Upper lobe of left lung (tissue), 6 donors: ENCODE data around the gene NDUFA1. TPM values are rescaled to one million over a fixed set of nuclear protein-coding genes. Genes with fewer than 3 reads are reported as not detected.
A peak's percentile ranks its signal among the peaks of the same experiment; 100 is the strongest.
"Not testable (repeated sequence)": the region's sequence is repeated elsewhere in the genome, so short reads cannot be mapped to it uniquely, and the experiment has no call there.

Experiments
- ATAC-seq, 2 donors: fragments of 200-7000 bp; cut with Tn5 transposase; one replicate each; pipeline ENCODE4 v1.9.1; 2022; ENCODE audit warnings: mild to moderate bottlenecking in 2 of 2, moderate library complexity in 2 of 2; ENCODE audit not compliant: low FRiP score in 2 of 2
- DNase-seq, 2 donors: peaks; one replicate each; pipeline ENCODE4 v3.0.0-alpha.2; 2019 to 2020
- H3K27ac ChIP-seq, 4 donors: fragments of 200-600 bp; sonication (generic); one replicate each; pipeline ENCODE4 v1.5.1; 2016 to 2019
- H3K27me3 ChIP-seq, 4 donors: fragments of 200-600 bp; sonication (generic); one replicate each; pipeline ENCODE4 v1.5.1; 2017 to 2019
- H3K36me3 ChIP-seq, 4 donors: fragments of 200-600 bp; sonication (generic); one replicate each; pipeline ENCODE4 v1.5.1; 2016 to 2019
- H3K4me1 ChIP-seq, 4 donors: fragments of 200-600 bp; sonication (generic); one replicate each; pipeline ENCODE4 v1.5.1; 2018 to 2019
- H3K4me3 ChIP-seq, 4 donors: fragments of 200-600 bp; sonication (generic); one replicate each; pipeline ENCODE4 v1.5.1; 2017 to 2019; ENCODE audit warnings: mild to moderate bottlenecking in 2 of 4, moderate library complexity in 1 of 4
- H3K9me3 ChIP-seq, 4 donors: fragments of 200-600 bp; sonication (generic); one replicate each; pipeline ENCODE4 v1.5.1; 2018 to 2019
- CTCF ChIP-seq, 6 experiments: fragments of 450-650 bp in 4 of 6; fragments of 200-600 bp in 2 of 6; sonication (generic) in 2 of 6; IDR thresholded peaks; one replicate each; pipeline ENCODE4 v1.5.1; 2016 to 2019; ENCODE audit warnings: antibody characterized with exemption in 6 of 6
- EP300 ChIP-seq, 4 donors: sonication (generic); formaldehyde crosslinking; IDR thresholded peaks; one replicate each; pipeline ENCODE4 v1.5.1; 2017; ENCODE audit warnings: antibody characterized with exemption in 4 of 4, control low read depth in 2 of 4
- POLR2A ChIP-seq, 4 donors: fragments of 450-650 bp; IDR thresholded peaks; one replicate each; pipeline ENCODE4 v1.5.1; 2016 to 2017; ENCODE audit warnings: antibody characterized with exemption in 4 of 4, mild to moderate bottlenecking in 2 of 4
- POLR2AphosphoS5 ChIP-seq, 2 donors: sonication (generic); formaldehyde crosslinking; IDR thresholded peaks; one replicate each; pipeline ENCODE4 v1.5.1; 2017; ENCODE audit warnings: antibody characterized with exemption in 2 of 2
- WGBS, 2 donors: methylation state at CpG; one replicate each; pipeline ENCODE4 v1.1.5; 2017 to 2018; 5-methylcytosine and 5-hydroxymethylcytosine counted together
- total RNA-seq, 6 donors: library from RNA; depleted of rRNA in 4 of 6; stranded (reverse); fragments of >200 nt in 4 of 6; gene quantifications; one replicate each; pipeline versions ENCODE4 v1.1.0 to v1.2.1, GENCODE V29; 2016 to 2021
- donor health status: DM: no; HTN: no; CAD: no; lungs with moderate emphysema.
- donor health status: DM: no; HTN: yes; CAD: no; lungs with severe emphysema.

Gene NDUFA1
- 10 to 100 TPM; 32.5 to 76.7 (median 47.5) TPM for total RNA-seq

GRCh38 chrX:119871599-119872395, at the start of gene NDUFA1, which contains the start of gene RNF113A:
Gene NDUFA1 (plus strand): TSS chrX:119871832. CDS start chrX:119871912, 80 bp downstream.
Gene RNF113A (minus strand): TSS chrX:119871733. CDS start chrX:119871613, 120 bp downstream.
- no peaks in the 10 kb centered on the region for H3K27me3 ChIP-seq
- peak in 3 of 4 donors; percentile 58 to 86 (median 64) for TF ChIP-seq POLR2A (IDR thresholded peaks at IDR 0.05)
- TF ChIP-seq POLR2AphosphoS5 (IDR thresholded peaks at IDR 0.05), result peak; percentile 76 to 89
- peak in 1 of 4 donors; percentile 35 for TF ChIP-seq EP300 (IDR thresholded peaks at IDR 0.05)
- peak in 1 of 6 experiments; percentile 10 for TF ChIP-seq CTCF (IDR thresholded peaks at IDR 0.05)
- H3K9me3 ChIP-seq, result no peaks in the 10 kb centered on the region
- DNase-seq (peak; percentile 88 to 96), ATAC-seq (peak; percentile 97 to 99)
- H3K4me3 ChIP-seq, result peak within 1 kb of the TSS; percentile 52 to 71 (median 64)
- H3K4me1 ChIP-seq, result peaks cover 0 to 14% (median 9%) of the 10 kb centered on the region in 4 donors
- H3K27ac ChIP-seq, result peak within 1 kb of the TSS; percentile 91 to 95 (median 93)
- WGBS, 2 donors, result 40% methylated on average over 61 of the region's 62 CpGs; no CpG with 5 or more reads in 1 of the 2 donors
- H3K36me3 ChIP-seq, result peaks cover 0 to 8% (median 4%) of the 10 kb centered on the region in 4 donors

DNA sequence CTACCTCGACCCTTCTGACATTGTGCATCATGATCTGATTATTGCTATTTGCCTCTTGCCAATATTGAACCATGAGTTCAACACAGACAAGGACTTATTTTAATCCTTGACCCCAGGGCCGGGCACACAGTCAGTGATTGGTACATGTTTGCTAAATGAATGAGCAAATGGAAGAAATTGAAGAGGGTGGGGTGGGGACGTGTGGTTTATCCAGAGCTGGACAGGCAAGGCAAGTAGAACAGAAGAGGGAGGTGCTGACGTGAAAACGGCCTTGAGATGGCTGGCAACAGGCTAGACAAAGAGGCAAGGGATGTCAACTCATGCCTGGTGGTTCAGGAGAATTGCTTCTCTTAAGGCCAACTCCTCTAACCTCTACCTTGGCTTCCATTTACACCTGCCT, 47.4 kb upstream of the NDUFA1 start:
- not testable (repeated sequence) for H3K27me3 ChIP-seq, DNase-seq, H3K4me1 ChIP-seq, ATAC-seq, H3K36me3 ChIP-seq, H3K4me3 ChIP-seq, H3K27ac ChIP-seq, H3K9me3 ChIP-seq
- WGBS, 2 donors, result no CpG with 5 or more reads among the region's 5 CpGs

GRCh38 chrX:119826399-119826959, 45.2 kb upstream of the NDUFA1 start:
- ATAC-seq (no peak), DNase-seq (no peak)
- no peaks in the 10 kb centered on the region for H3K9me3 ChIP-seq
- peaks cover 0 to 7% (median 1%) of the 10 kb centered on the region in 4 donors for H3K36me3 ChIP-seq
- 60 to 65% methylated on average over 7 of the region's 7 CpGs for WGBS, 2 donors
- TF ChIP-seq POLR2A (IDR thresholded peaks at IDR 0.05) (no peak), EP300 (IDR thresholded peaks at IDR 0.05) (no peak), CTCF (IDR thresholded peaks at IDR 0.05) (no peak), POLR2AphosphoS5 (IDR thresholded peaks at IDR 0.05) (no peak)
- no peak overlapping the region for H3K4me3 ChIP-seq
- H3K4me1 ChIP-seq, result peaks cover 0 to 2% (median 0%) of the 10 kb centered on the region in 4 donors
- peak overlapping the region in 1 of 4 donors; percentile 34 for H3K27ac ChIP-seq
- no peaks in the 10 kb centered on the region for H3K27me3 ChIP-seq

- H3K36me3 ChIP-seq, result peaks cover 0 to 19% (median 4%) of the 10 kb centered on the region in 4 donors
- no peaks in the 10 kb centered on the region for H3K9me3 ChIP-seq
- no peak overlapping the region for H3K27ac ChIP-seq
- H3K4me3 ChIP-seq, result no peak overlapping the region
- ATAC-seq (no peak), DNase-seq (no peak)
- 97 to 100% methylated on average over 4 to 5 of the region's 5 CpGs for WGBS, 2 donors
- TF ChIP-seq POLR2A (IDR thresholded peaks at IDR 0.05) (no peak), EP300 (IDR thresholded peaks at IDR 0.05) (no peak), CTCF (IDR thresholded peaks at IDR 0.05) (no peak), POLR2AphosphoS5 (IDR thresholded peaks at IDR 0.05) (no peak)
- no peaks in the 10 kb centered on the region for H3K4me1 ChIP-seq
- H3K27me3 ChIP-seq, result no peaks in the 10 kb centered on the region
Measured at GRCh38 chrX:119828446-119828845, 43.2 kb upstream of the NDUFA1 start.

GRCh38 chrX:119833905-119834304, 37.7 kb upstream of the NDUFA1 start:
- no peak for DNase-seq
- H3K4me1 ChIP-seq, result no peaks in the 10 kb centered on the region
- no peaks in the 10 kb centered on the region for H3K27me3 ChIP-seq
- H3K9me3 ChIP-seq, result no peaks in the 10 kb centered on the region
- H3K36me3 ChIP-seq, result peaks cover 0 to 64% (median 10%) of the 10 kb centered on the region in 4 donors
- ATAC-seq, result no peak
- 77 to 82% methylated on average over 3 of the region's 3 CpGs for WGBS, 2 donors
- no peak overlapping the region for H3K4me3 ChIP-seq
- no peak for TF ChIP-seq POLR2AphosphoS5 (IDR thresholded peaks at IDR 0.05)
- no peak for TF ChIP-seq CTCF (IDR thresholded peaks at IDR 0.05)
- TF ChIP-seq EP300 (IDR thresholded peaks at IDR 0.05), result no peak
- TF ChIP-seq POLR2A (IDR thresholded peaks at IDR 0.05), result no peak
- H3K27ac ChIP-seq, result no peak overlapping the region
